SK-N-SH (cell line): Measurements from ENCODE around the gene NCBP2L. TPM values are rescaled to one million over a fixed set of nuclear protein-coding genes. Genes with fewer than 3 reads are reported as not detected.
A peak's percentile ranks its signal among the peaks of the same experiment; 100 is the strongest.

Source experiments
- CTCF ChIA-PET: fragments of 300-600, 350-600 bp; formaldehyde crosslinking; extraction: SDS; loops from one replicate; lab custom pipeline; 2021; lab: Yijun Ruan, JAX
- POLR2A ChIA-PET: fragments of 350-600 bp; sonication (Branson Sonifier 250); formaldehyde crosslinking; extraction: SDS; loops from one replicate; lab custom pipeline; 2020; ENCODE audit warnings: antibody characterized with exemption, inconsistent platforms; lab: Yijun Ruan, JAX
- DNase-seq: peaks from one replicate; pipeline ENCODE4 v3.0.0; 2012
- H2AFZ ChIP-seq: fragments of 200-600 bp; sonication (generic); 2 replicates; pipeline ENCODE4 v1.8.1; 2016; ENCODE audit warnings: antibody characterized with exemption, mild to moderate bottlenecking, low read depth
- H3F3A ChIP-seq: fragments of 200-600 bp; sonication (generic); replicated peaks from 2 replicates; pipeline ENCODE3; 2016; ENCODE audit warnings: antibody characterized with exemption, mild to moderate bottlenecking; ENCODE audit not compliant: insufficient read depth
- H3K27ac ChIP-seq, 2 experiments: fragments of 200-500 bp in 1 of 2; fragments of 200-600 bp in 1 of 2; sonication (Bioruptor generic) in 1 of 2; sonication (generic), shearing (Covaris generic) in 1 of 2; 2 replicates each; pipeline versions ENCODE4 v1.5.1 to v1.6.1; 2014 to 2016; ENCODE audit warnings: low read depth in 2 of 2, inconsistent platforms in 1 of 2, low read length in 1 of 2, mild to moderate bottlenecking in 1 of 2, mixed read lengths in 1 of 2
- H3K27me3 ChIP-seq: fragments of 200-600 bp; sonication (generic), shearing (Covaris generic); 2 replicates; pipeline ENCODE4 v1.6.1; 2016; ENCODE audit warnings: mixed run types; ENCODE audit not compliant: insufficient read depth
- H3K36me3 ChIP-seq, 2 experiments: fragments of 200-500 bp in 1 of 2; fragments of 200-600 bp in 1 of 2; sonication (Bioruptor generic) in 1 of 2; sonication (generic) in 1 of 2; replicated peaks in 1 of 2; 2 replicates each; pipeline versions ENCODE3 to v1.5.1; 2014 to 2016; ENCODE audit warnings: low read length in 1 of 2, mild to moderate bottlenecking in 1 of 2; ENCODE audit not compliant: insufficient read depth in 2 of 2, control insufficient read depth in 1 of 2
- H3K4me1 ChIP-seq, 2 experiments: fragments of 200-500 bp in 1 of 2; fragments of 200-600 bp in 1 of 2; sonication (Bioruptor generic) in 1 of 2; sonication (generic), shearing (Covaris generic) in 1 of 2; 2 replicates each; pipeline versions ENCODE4 v1.5.1 to v1.6.1; 2014 to 2016; ENCODE audit warnings: low read depth in 1 of 2, low read length in 1 of 2, mixed run types in 1 of 2; ENCODE audit not compliant: insufficient read depth in 2 of 2, control insufficient read depth in 1 of 2
- H3K4me2 ChIP-seq: fragments of 200-600 bp; sonication (generic), shearing (Covaris generic); 2 replicates; pipeline ENCODE4 v1.6.1; 2017; ENCODE audit warnings: mixed run types
- H3K4me3 ChIP-seq, 2 experiments: fragments of 200-500 bp in 1 of 2; fragments of 200-600 bp in 1 of 2; sonication (Bioruptor generic) in 1 of 2; sonication (generic), shearing (Covaris generic) in 1 of 2; 2 replicates each; pipeline versions ENCODE4 v1.5.1 to v1.8.1; 2014 to 2016; ENCODE audit warnings: low read depth in 2 of 2, inconsistent platforms in 1 of 2, low read length in 1 of 2, mild to moderate bottlenecking in 1 of 2, mixed read lengths in 1 of 2, moderate library complexity in 1 of 2
- H3K79me2 ChIP-seq: fragments of 200-600 bp; sonication (generic); 2 replicates; pipeline ENCODE4 v1.8.1; 2017; ENCODE audit warnings: mild to moderate bottlenecking; ENCODE audit not compliant: insufficient read depth
- H3K9ac ChIP-seq: fragments of 200-600 bp; sonication (generic); 2 replicates; pipeline ENCODE4 v1.6.1; 2017; ENCODE audit warnings: mixed run types
- H3K9me2 ChIP-seq: fragments of 200-600 bp; sonication (generic); 2 replicates; pipeline ENCODE4 v1.6.1; 2017; ENCODE audit warnings: mixed run types
- H3K9me3 ChIP-seq: fragments of 200-600 bp; sonication (generic); 2 replicates; pipeline ENCODE4 v1.6.1; 2017; ENCODE audit warnings: mixed run types, mild to moderate bottlenecking, moderate library complexity
- H4K20me1 ChIP-seq: fragments of 200-600 bp; sonication (generic); 2 replicates; pipeline ENCODE4 v1.6.1; 2017; ENCODE audit warnings: mild to moderate bottlenecking, mixed run types; ENCODE audit not compliant: insufficient read depth
- CHD2 ChIP-seq: fragments of 150-350 bp; IDR thresholded peaks from 2 replicates; pipeline ENCODE4 v1.6.1; 2018; ENCODE audit warnings: low read length; ENCODE audit not compliant: partially characterized antibody
- EP300 ChIP-seq, 2 experiments: IDR thresholded peaks; 2 replicates each; pipeline versions ENCODE4 v1.4.0 to v1.6.1; 2012; ENCODE audit warnings: borderline replicate concordance in 1 of 2, low read depth in 1 of 2, low read length in 1 of 2
- FOSL2 ChIP-seq: IDR thresholded peaks from 2 replicates; pipeline ENCODE4 v1.4.0; 2012; ENCODE audit warnings: low read depth, mild to moderate bottlenecking, moderate library complexity, borderline replicate concordance
- GABPA ChIP-seq: IDR thresholded peaks from 2 replicates; pipeline ENCODE4 v1.4.0; 2012; ENCODE audit warnings: low read depth, mild to moderate bottlenecking
- JUND ChIP-seq: IDR thresholded peaks from 2 replicates; pipeline ENCODE4 v1.4.0; 2012
- MXI1 ChIP-seq: IDR thresholded peaks from 2 replicates; pipeline ENCODE4 v1.6.1; 2012; ENCODE audit warnings: mild to moderate bottlenecking, low read depth, low read length, improper control_type of control experiment
- NRF1 ChIP-seq: IDR thresholded peaks from 2 replicates; pipeline ENCODE4 v1.6.1; 2012; ENCODE audit warnings: low read depth, mild to moderate bottlenecking, low read length
- POLR2AphosphoS5 ChIP-seq: IDR thresholded peaks from 2 replicates; pipeline ENCODE4 v1.6.1; 2012; ENCODE audit warnings: low read depth, low read length
- RCOR1 ChIP-seq: fragments of 150-350 bp; IDR thresholded peaks from 2 replicates; pipeline ENCODE4 v1.6.1; 2017; ENCODE audit warnings: antibody characterized with exemption, low read length
- RXRA ChIP-seq: IDR thresholded peaks from 2 replicates; pipeline ENCODE4 v1.4.0; 2012; ENCODE audit warnings: low read depth, mild to moderate bottlenecking, borderline replicate concordance
- TAF1 ChIP-seq: IDR thresholded peaks from 2 replicates; pipeline ENCODE4 v1.6.1; 2012; ENCODE audit warnings: low read depth, mild to moderate bottlenecking, low read length, moderate library complexity, borderline replicate concordance
- TCF12 ChIP-seq: IDR thresholded peaks from 2 replicates; pipeline ENCODE4 v1.4.0; 2012
- TEAD4 ChIP-seq: IDR thresholded peaks from 2 replicates; pipeline ENCODE4 v1.4.0; 2012; ENCODE audit warnings: mild to moderate bottlenecking, borderline replicate concordance; ENCODE audit not compliant: insufficient read depth
- WGBS: methylation state at CpG from one replicate; pipeline ENCODE4 v1.1.6; 2017; ENCODE audit warnings: low lambda C conversion rate; 5-methylcytosine and 5-hydroxymethylcytosine counted together
- polyA plus RNA-seq, 3 experiments: library from polyadenylated mRNA; depleted of rRNA; stranded (reverse); fragments of >200 nt; gene quantifications; 2 replicates each; pipeline ENCODE4 v1.2.3, GENCODE V29; 2012
- TF ChIP-seq, protein P1 (sequence below): fragments of 200-600 bp; sonication (generic); IDR thresholded peaks from 2 replicates; pipeline ENCODE4 v1.6.1; 2017; ENCODE audit warnings: antibody characterized with exemption, mild to moderate bottlenecking, moderate library complexity
- TF ChIP-seq, protein P2 (sequence below): fragments of 150-350 bp; IDR thresholded peaks from 2 replicates; pipeline ENCODE4 v1.6.1; 2016; ENCODE audit warnings: mild to moderate bottlenecking, low read depth, low read length

Gene NCBP2L
- polyA plus RNA-seq, 1 of the 3 experiments (the other 2 are of a cell fraction): not detected

DNA sequence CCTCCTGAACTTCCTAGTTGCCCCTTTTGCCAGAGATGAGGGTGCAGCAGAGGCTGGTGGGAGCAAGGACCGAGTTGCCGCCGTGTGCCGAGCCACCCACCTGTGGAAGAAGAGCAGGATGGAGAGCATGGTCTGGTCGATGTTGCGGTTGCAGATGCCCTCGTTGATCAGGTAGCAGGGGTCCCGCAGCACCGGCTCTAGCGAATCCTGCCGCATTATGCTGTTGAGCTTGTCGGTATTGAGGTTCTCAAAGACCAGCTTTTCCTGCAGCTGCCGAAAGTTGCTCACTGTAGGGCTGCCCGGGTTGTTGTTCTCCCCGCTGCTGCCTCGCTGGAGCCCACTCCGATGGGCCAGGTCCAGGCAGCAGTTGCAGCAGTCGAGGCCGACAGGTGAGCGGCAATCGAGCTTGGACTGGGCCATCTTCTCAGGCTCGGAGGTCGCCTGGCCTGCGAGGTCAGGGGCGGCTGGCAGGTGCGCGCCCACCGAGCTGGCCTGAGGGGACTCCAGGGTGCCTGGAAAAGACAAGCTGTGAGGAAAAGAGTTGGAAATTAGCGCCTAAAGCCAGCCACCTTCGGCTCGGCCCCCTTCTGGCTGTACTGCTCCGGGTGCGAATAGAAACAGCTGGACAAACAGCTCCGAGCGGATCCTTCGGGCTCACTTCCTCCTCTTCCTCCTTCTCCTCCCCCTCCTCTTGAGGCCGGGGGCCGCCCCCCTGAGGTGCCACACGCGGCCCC lies 2.4 kb upstream of the NCBP2L start:
- ChIA-PET CTCF (interaction anchor here (0.8 to 3.9 kb wide), 11 partner anchors 10 to 901 kb away, joined by 3 to 63 read pairs (median 5); no protein-coding TSS in a partner anchor), POLR2A (interaction anchor here (0.7 to 1.2 kb wide), 2 partner anchors 33 to 59 kb away, joined by 3 read pairs; no protein-coding TSS in a partner anchor)
- Histone ChIP-seq H3K4me3 (peak overlapping the region; percentile 37 to 58), H3K9me3 (no peaks in the 10 kb centered on the region), H4K20me1 (no peaks in the 10 kb centered on the region), H3K27me3 (peaks cover 66% of the 10 kb centered on the region), H3K79me2 (no peaks in the 10 kb centered on the region), H3K4me2 (peak overlapping the region; percentile 83), H3K9me2 (no peaks in the 10 kb centered on the region), H2AFZ (no peak overlapping the region; the same call in 1 of the 2 replicates), H3K4me1 (peaks cover 0 to 5% of the 10 kb centered on the region in 2 experiments; a peak in 1 of 4 replicates), H3F3A (no peaks in the 10 kb centered on the region), H3K27ac (no peak overlapping the region), H3K36me3 (no peaks in the 10 kb centered on the region), H3K9ac (no peak overlapping the region)
- DNase-seq: no peak
- whole genome bisulfite sequencing: 11% methylated on average over 23 of the region's 40 CpGs
- TF ChIP-seq TCF12: no peak
- no peak for TF ChIP-seq TAF1
- TF ChIP-seq GABPA: no peak
- TF ChIP-seq NRF1: no peak
- no peak for TF ChIP-seq JUND
- TF ChIP-seq, protein P1, sequence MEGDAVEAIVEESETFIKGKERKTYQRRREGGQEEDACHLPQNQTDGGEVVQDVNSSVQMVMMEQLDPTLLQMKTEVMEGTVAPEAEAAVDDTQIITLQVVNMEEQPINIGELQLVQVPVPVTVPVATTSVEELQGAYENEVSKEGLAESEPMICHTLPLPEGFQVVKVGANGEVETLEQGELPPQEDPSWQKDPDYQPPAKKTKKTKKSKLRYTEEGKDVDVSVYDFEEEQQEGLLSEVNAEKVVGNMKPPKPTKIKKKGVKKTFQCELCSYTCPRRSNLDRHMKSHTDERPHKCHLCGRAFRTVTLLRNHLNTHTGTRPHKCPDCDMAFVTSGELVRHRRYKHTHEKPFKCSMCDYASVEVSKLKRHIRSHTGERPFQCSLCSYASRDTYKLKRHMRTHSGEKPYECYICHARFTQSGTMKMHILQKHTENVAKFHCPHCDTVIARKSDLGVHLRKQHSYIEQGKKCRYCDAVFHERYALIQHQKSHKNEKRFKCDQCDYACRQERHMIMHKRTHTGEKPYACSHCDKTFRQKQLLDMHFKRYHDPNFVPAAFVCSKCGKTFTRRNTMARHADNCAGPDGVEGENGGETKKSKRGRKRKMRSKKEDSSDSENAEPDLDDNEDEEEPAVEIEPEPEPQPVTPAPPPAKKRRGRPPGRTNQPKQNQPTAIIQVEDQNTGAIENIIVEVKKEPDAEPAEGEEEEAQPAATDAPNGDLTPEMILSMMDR: no peak
- no peak for TF ChIP-seq EP300 (IDR thresholded peaks at IDR 0.05; ENCODE audit: borderline replicate concordance in 1 of 2, low read depth in 1 of 2, low read length in 1 of 2)
- no peak for TF ChIP-seq FOSL2
- TF ChIP-seq RCOR1: no peak
- no peak for TF ChIP-seq CHD2
- TF ChIP-seq POLR2AphosphoS5: no peak
- no peak for TF ChIP-seq RXRA
- TF ChIP-seq TEAD4: no peak

DNA sequence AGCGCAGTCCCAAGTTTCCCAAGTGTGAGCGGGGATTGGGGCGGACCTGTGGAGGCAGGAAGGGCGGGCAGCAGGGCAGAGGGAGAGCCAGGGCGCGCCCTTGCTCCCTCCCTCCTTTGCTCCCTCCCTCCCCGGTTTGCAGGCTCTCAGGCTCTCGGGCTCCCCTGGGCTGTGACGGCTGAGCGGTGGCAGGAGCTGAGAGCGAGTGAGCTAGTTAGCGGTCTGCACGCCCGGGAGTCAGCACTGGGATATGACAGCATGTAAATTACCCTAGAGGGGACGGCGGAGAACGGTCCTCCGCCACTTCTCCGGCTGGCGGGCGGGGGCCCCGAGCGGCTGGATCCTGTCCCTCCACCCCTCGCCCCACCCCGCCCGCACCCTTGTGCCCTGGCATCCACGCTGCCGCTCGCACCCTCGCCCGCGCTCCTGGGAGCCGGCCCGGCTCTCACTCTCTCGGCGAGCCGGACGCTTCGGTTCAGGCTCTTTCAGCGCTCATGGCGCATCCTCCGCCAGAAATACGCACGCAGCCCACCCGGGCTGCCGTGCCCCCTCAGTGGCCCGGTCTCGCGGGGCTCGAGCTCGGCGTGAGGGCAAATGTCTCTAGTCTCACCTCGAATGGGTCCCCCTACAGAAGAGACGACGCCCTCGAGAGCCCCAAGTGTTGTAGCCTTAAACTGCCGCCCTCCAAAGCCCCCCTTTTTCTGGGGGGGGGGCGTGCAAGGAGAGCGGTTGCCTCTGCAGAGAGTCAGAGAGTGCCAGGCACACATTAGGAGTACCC lies 1.6 kb upstream of the NCBP2L start, which contains the start of gene TSC22D3:
TSC22D3 (minus strand) TSS at position 54 of the 778 bp plus-strand sequence. CDS start 368 bp downstream, outside the sequence.
- POLR2A ChIA-PET: interaction anchor here (1.2 kb wide), 1 partner anchor 34 kb away, joined by 3 read pairs; no protein-coding TSS in a partner anchor
- CTCF ChIA-PET: interaction anchor here (0.6 to 3.9 kb wide), 21 partner anchors 9 to 901 kb away, joined by 3 to 63 read pairs (median 6); no protein-coding TSS in a partner anchor
- 0% methylated on average over 6 of the region's 59 CpGs for WGBS

More for the DNA sequence above, 1.6 kb upstream of the NCBP2L start, which contains the start of gene TSC22D3:
- Histone ChIP-seq H3F3A (no peaks in the 10 kb centered on the region), H3K4me2 (peak within 1 kb of the TSS; percentile 83), H3K27me3 (peaks cover 61% of the 10 kb centered on the region), H3K36me3 (no peaks in the 10 kb centered on the region), H2AFZ (peak within 1 kb of the TSS; percentile 56; the same call in 1 of the 2 replicates), H3K9me2 (no peaks in the 10 kb centered on the region), H3K79me2 (no peaks in the 10 kb centered on the region), H3K4me3 (peak within 1 kb of the TSS; percentile 37 to 58), H3K27ac (no peak within 1 kb of the TSS), H3K4me1 (peaks cover 0 to 5% of the 10 kb centered on the region in 2 experiments; a peak in 1 of 4 replicates), H3K9ac (no peak within 1 kb of the TSS), H4K20me1 (no peaks in the 10 kb centered on the region), H3K9me3 (no peaks in the 10 kb centered on the region)
- DNase-seq: peak; percentile 73
- TF ChIP-seq MXI1: 0 out of 2 replicates have a peak, but pooled peaks have one; percentile 23
- TF ChIP-seq, protein P2, sequence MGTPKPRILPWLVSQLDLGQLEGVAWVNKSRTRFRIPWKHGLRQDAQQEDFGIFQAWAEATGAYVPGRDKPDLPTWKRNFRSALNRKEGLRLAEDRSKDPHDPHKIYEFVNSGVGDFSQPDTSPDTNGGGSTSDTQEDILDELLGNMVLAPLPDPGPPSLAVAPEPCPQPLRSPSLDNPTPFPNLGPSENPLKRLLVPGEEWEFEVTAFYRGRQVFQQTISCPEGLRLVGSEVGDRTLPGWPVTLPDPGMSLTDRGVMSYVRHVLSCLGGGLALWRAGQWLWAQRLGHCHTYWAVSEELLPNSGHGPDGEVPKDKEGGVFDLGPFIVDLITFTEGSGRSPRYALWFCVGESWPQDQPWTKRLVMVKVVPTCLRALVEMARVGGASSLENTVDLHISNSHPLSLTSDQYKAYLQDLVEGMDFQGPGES: no peak
